IMR-90 (cell line): ENCODE results near the gene GABRR1. TPM values are rescaled to one million over a fixed set of nuclear protein-coding genes. Genes with fewer than 3 reads are reported as not detected.

Experiments used
- ATAC-seq: fragments of 200-7000 bp; cut with Tn5 transposase; 2 replicates; pipeline ENCODE4 v1.9.1; 2020; ENCODE audit warnings: low read depth, mild to moderate bottlenecking, moderate library complexity
- BruUV-seq: library from RNA; stranded (reverse); fragments of 400-500 nt; replicated peaks from 2 replicates; lab custom pipeline; 2021; lab: Mats Ljungman, UMichigan
- CTCF ChIA-PET: fragments of 300-600 bp; formaldehyde crosslinking; extraction: SDS; loops from one replicate; lab custom pipeline; 2021; ENCODE audit warnings: antibody characterized with exemption; lab: Yijun Ruan, JAX
- POLR2A ChIA-PET: fragments of 300-600 bp; sonication (Branson Sonifier 250); formaldehyde crosslinking; loops from one replicate; lab custom pipeline; 2022; ENCODE audit warnings: antibody characterized with exemption; ENCODE audit not compliant: unreplicated experiment; lab: Charles Lee
- DNase-seq: peaks from one replicate; pipeline ENCODE4 v3.0.0; 2013
- H2AFZ ChIP-seq: replicated peaks from 2 replicates; pipeline ENCODE3; 2013; ENCODE audit warnings: low read length, mild to moderate bottlenecking; ENCODE audit not compliant: poor library complexity
- H2AK5ac ChIP-seq: 2 replicates; pipeline ENCODE4 v1.6.1; 2013; ENCODE audit warnings: low read depth, low read length, inconsistent platforms
- H2AK9ac ChIP-seq: replicated peaks from 2 replicates; pipeline ENCODE3; 2013; ENCODE audit warnings: mild to moderate bottlenecking, low read depth, low read length, moderate library complexity; ENCODE audit not compliant: poor library complexity
- H2BK120ac ChIP-seq: 2 replicates; pipeline ENCODE4 v1.6.1; 2013; ENCODE audit warnings: low read depth, low read length, inconsistent platforms
- H2BK15ac ChIP-seq: 3 replicates; pipeline ENCODE4 v1.6.1; 2013; ENCODE audit warnings: low read depth, low read length, inconsistent platforms
- H2BK20ac ChIP-seq: 2 replicates; pipeline ENCODE4 v1.6.1; 2013; ENCODE audit warnings: low read depth, mild to moderate bottlenecking, inconsistent platforms, low read length, moderate library complexity
- H2BK5ac ChIP-seq: 2 replicates; pipeline ENCODE4 v1.6.1; 2013; ENCODE audit warnings: mild to moderate bottlenecking, low read depth, low read length, inconsistent platforms; ENCODE audit not compliant: poor library complexity, severe bottlenecking
- H3K14ac ChIP-seq: replicated peaks from 2 replicates; pipeline ENCODE4 v1.6.1; 2013; ENCODE audit warnings: low read depth, low read length, inconsistent platforms
- H3K18ac ChIP-seq: 2 replicates; pipeline ENCODE4 v1.6.1; 2013; ENCODE audit warnings: low read depth, low read length, control low read depth
- H3K23ac ChIP-seq: 2 replicates; pipeline ENCODE4 v1.6.1; 2013; ENCODE audit warnings: low read depth, low read length, inconsistent platforms
- H3K27ac ChIP-seq: 2 replicates; pipeline ENCODE4 v1.5.1; 2013; ENCODE audit warnings: mild to moderate bottlenecking, control low read depth, low read length; ENCODE audit not compliant: insufficient read depth
- H3K27me3 ChIP-seq: 2 replicates; pipeline ENCODE4 v1.6.1; 2013; ENCODE audit warnings: low read length; ENCODE audit not compliant: control insufficient read depth, insufficient read depth
- H3K36me3 ChIP-seq: 2 replicates; pipeline ENCODE4 v1.6.1; 2013; ENCODE audit warnings: low read length, mixed read lengths; ENCODE audit not compliant: control insufficient read depth, insufficient read depth
- H3K4ac ChIP-seq: 2 replicates; pipeline ENCODE4 v1.6.1; 2013; ENCODE audit warnings: low read depth, low read length, inconsistent platforms
- H3K4me1 ChIP-seq: 2 replicates; pipeline ENCODE4 v1.6.1; 2013; ENCODE audit warnings: low read length, mixed read lengths; ENCODE audit not compliant: control insufficient read depth, insufficient read depth
- H3K4me2 ChIP-seq: 2 replicates; pipeline ENCODE4 v1.6.1; 2013; ENCODE audit warnings: low read depth, mild to moderate bottlenecking, control low read depth, low read length, moderate library complexity
- H3K4me3 ChIP-seq: 2 replicates; pipeline ENCODE4 v1.5.1; 2013; ENCODE audit warnings: low read depth, mild to moderate bottlenecking, control low read depth, low read length, moderate library complexity; ENCODE audit not compliant: insufficient read depth
- H3K56ac ChIP-seq: 2 replicates; pipeline ENCODE4 v1.6.1; 2013; ENCODE audit warnings: low read length, inconsistent platforms; ENCODE audit not compliant: insufficient read depth; ENCODE audit errors: extremely low read depth
- H3K79me1 ChIP-seq, 2 experiments: 2 replicates each; pipeline ENCODE4 v1.6.1; 2013; ENCODE audit warnings: low read length in 2 of 2, inconsistent platforms in 1 of 2, low read depth in 1 of 2
- H3K9ac ChIP-seq: 2 replicates; pipeline ENCODE4 v1.6.1; 2013; ENCODE audit warnings: low read depth, low read length, control low read depth
- H3K9me1 ChIP-seq: 2 replicates; pipeline ENCODE4 v1.6.1; 2013; ENCODE audit warnings: low read length, inconsistent platforms; ENCODE audit not compliant: insufficient read depth
- H3K9me3 ChIP-seq: 2 replicates; pipeline ENCODE4 v1.6.1; 2013; ENCODE audit warnings: low read length; ENCODE audit not compliant: control insufficient read depth, insufficient read depth
- H4K20me1 ChIP-seq: 2 replicates; pipeline ENCODE4 v1.6.1; 2013; ENCODE audit warnings: low read length, inconsistent platforms; ENCODE audit not compliant: insufficient read depth
- H4K5ac ChIP-seq: 2 replicates; pipeline ENCODE4 v1.6.1; 2013; ENCODE audit warnings: mild to moderate bottlenecking, low read depth, low read length, control low read depth
- H4K8ac ChIP-seq, 2 experiments: 2 replicates each; pipeline ENCODE4 v1.6.1; 2013; ENCODE audit warnings: low read depth in 2 of 2, low read length in 2 of 2, control low read depth in 1 of 2, inconsistent platforms in 1 of 2
- H4K91ac ChIP-seq: 2 replicates; pipeline ENCODE4 v1.6.1; 2013; ENCODE audit warnings: low read depth, low read length, inconsistent platforms; ENCODE audit not compliant: insufficient read depth
- BHLHE40 ChIP-seq: fragments of 150-350 bp; IDR thresholded peaks from 2 replicates; pipeline ENCODE4 v1.6.1; 2016; ENCODE audit warnings: mild to moderate bottlenecking, low read depth, low read length
- CEBPB ChIP-seq: IDR thresholded peaks from 2 replicates; pipeline ENCODE4 v1.6.1; 2012; ENCODE audit warnings: low read depth, low read length, improper control_type of control experiment
- CHD1 ChIP-seq: IDR thresholded peaks from 2 replicates; pipeline ENCODE4 v1.6.1; 2012; ENCODE audit warnings: low read depth, low read length, improper control_type of control experiment
- FOS ChIP-seq: fragments of 150-350 bp; IDR thresholded peaks from 2 replicates; pipeline ENCODE4 v1.6.1; 2016; ENCODE audit warnings: low read depth, low read length
- MAFK ChIP-seq: IDR thresholded peaks from 2 replicates; pipeline ENCODE4 v1.6.1; 2012; ENCODE audit warnings: low read depth, low read length, improper control_type of control experiment
- MAZ ChIP-seq: IDR thresholded peaks from 2 replicates; pipeline ENCODE4 v1.6.1; 2012; ENCODE audit warnings: low read depth, mild to moderate bottlenecking, low read length, improper control_type of control experiment, moderate library complexity, borderline replicate concordance
- MXI1 ChIP-seq: IDR thresholded peaks from 2 replicates; pipeline ENCODE4 v1.6.1; 2012; ENCODE audit warnings: low read depth, mild to moderate bottlenecking, low read length, moderate library complexity, borderline replicate concordance
- NFE2L2 ChIP-seq: fragments of 150-350 bp; IDR thresholded peaks from 2 replicates; pipeline ENCODE4 v1.6.1; 2016; ENCODE audit warnings: low read depth, mild to moderate bottlenecking, low read length
- POLR2A ChIP-seq: IDR thresholded peaks from 2 replicates; pipeline ENCODE4 v1.6.1; 2012; ENCODE audit warnings: mild to moderate bottlenecking, low read depth, low read length
- RAD21 ChIP-seq: IDR thresholded peaks from 2 replicates; pipeline ENCODE4 v1.6.1; 2012; ENCODE audit warnings: low read length, improper control_type of control experiment
- RCOR1 ChIP-seq: IDR thresholded peaks from 2 replicates; pipeline ENCODE4 v1.6.1; 2012; ENCODE audit warnings: mild to moderate bottlenecking, low read length, improper control_type of control experiment; ENCODE audit not compliant: insufficient replicate concordance
- RFX5 ChIP-seq: IDR thresholded peaks from 2 replicates; pipeline ENCODE4 v1.8.0; 2012; ENCODE audit warnings: low read depth, mild to moderate bottlenecking, low read length, moderate library complexity
- SMC3 ChIP-seq: fragments of 150-350 bp; IDR thresholded peaks from 2 replicates; pipeline ENCODE4 v1.6.1; 2016; ENCODE audit warnings: low read depth, mild to moderate bottlenecking, antibody characterized with exemption, low read length, moderate library complexity
- WGBS, 2 experiments: methylation state at CpG; one replicate each; pipeline versions ENCODE4 v1.1.5 to v1.1.7; 2013; ENCODE audit warnings: missing lambda C conversion rate in 2 of 2; ENCODE audit not compliant: insufficient read length in 1 of 2; ENCODE audit errors: extremely low coverage in 2 of 2; 5-methylcytosine and 5-hydroxymethylcytosine counted together
- dilution Hi-C: fragments of 300-500 bp; cut with HindIII; formaldehyde crosslinking; loops from one replicate; pipeline ENCODE4 v1.14.3; 2018; ENCODE audit warnings: low sequenced_read_pairs; ENCODE audit not compliant: unreplicated experiment
- in situ Hi-C: fragments of 300-500 bp; cut with MboI; formaldehyde crosslinking; loops from 3 replicates; pipeline ENCODE4 v1.14.3; 2019; ENCODE audit warnings: low sequenced_read_pairs, inconsistent platforms, mixed read lengths
- intact Hi-C: fragments of 100-400 bp; cut with micrococcal nuclease; formaldehyde crosslinking; loops from 2 replicates; pipeline ENCODE4 v1.10.0; 2022
- polyA plus RNA-seq, 3 experiments: library from polyadenylated mRNA; depleted of rRNA; stranded (reverse); fragments of >200 nt; gene quantifications; 2 replicates each; pipeline ENCODE4 v1.2.3, GENCODE V29; 2012; ENCODE audit warnings: low replicate concordance in 1 of 3
- total RNA-seq: library from RNA; depleted of rRNA; stranded (reverse); fragments of >200 nt; gene quantifications from 2 replicates; pipeline ENCODE4 v1.2.3, GENCODE V29; 2012
- TF ChIP-seq, protein P1 (sequence below): fragments of 150-350 bp; IDR thresholded peaks from 2 replicates; pipeline ENCODE4 v1.6.1; 2017; ENCODE audit warnings: mild to moderate bottlenecking, antibody characterized with exemption, low read length, low read depth
- TF ChIP-seq, protein P2 (sequence below): fragments of 150-350 bp; IDR thresholded peaks from 2 replicates; pipeline ENCODE4 v1.6.1; 2016; ENCODE audit warnings: low read depth, mild to moderate bottlenecking, low read length, moderate library complexity, borderline replicate concordance
- TF ChIP-seq, protein P3 (sequence below): conservative IDR thresholded peaks from 2 replicates; pipeline ENCODE4 v1.5.1; 2012; ENCODE audit warnings: mild to moderate bottlenecking, low read depth, low read length, improper control_type of control experiment

The GABRR1 gene
- total and polyA plus RNA-seq, 2 of the 4 experiments (the other 2 are of a cell fraction), result not detected

DNA sequence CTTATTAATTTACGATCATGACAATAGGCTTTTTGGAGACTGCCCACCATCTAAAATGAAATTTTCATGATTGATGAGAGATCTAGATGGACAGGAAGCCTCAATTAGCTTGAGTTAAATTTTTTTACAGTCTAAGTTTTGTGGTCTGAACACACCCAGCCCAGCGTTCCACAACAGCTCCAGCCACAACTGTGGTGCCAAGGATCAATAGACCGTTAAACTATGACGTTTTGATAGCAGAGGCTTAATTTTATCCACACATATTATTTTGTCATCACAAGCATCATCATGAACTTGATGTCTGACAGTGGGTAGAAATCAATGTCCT lies 5.5 kb upstream of the GABRR1 start:
- no peak overlapping the region for H2BK20ac ChIP-seq
- no peak overlapping the region for H2AFZ ChIP-seq
- H3K9me1 ChIP-seq, result no peaks in the 10 kb centered on the region
- H2BK120ac ChIP-seq, result no peak overlapping the region
- intact Hi-C loops (no loop called here), in situ Hi-C loops (no loop called here), dilution Hi-C loops (no loop called here)
- H2BK15ac ChIP-seq, result no peak overlapping the region
- no peaks in the 10 kb centered on the region for H3K9me3 ChIP-seq
- no CpG with 5 or more reads among the region's 4 CpGs for WGBS, 2 experiments
- no TSS peak for BruUV-seq
- no peak for DNase-seq
- no peak overlapping the region for H3K56ac ChIP-seq
- ChIA-PET POLR2A (no interaction called here), CTCF (interaction anchor here (0.6 kb wide), 1 partner anchor 1554 kb away, joined by 5 read pairs; no protein-coding TSS in a partner anchor)
- H3K23ac ChIP-seq, result no peak overlapping the region
- no peaks in the 10 kb centered on the region for H3K36me3 ChIP-seq
- H3K4ac ChIP-seq, result no peak overlapping the region
- H2BK5ac ChIP-seq, result no peak overlapping the region
- no peak overlapping the region for H4K8ac ChIP-seq
- H3K9ac ChIP-seq, result no peak overlapping the region
- no peak overlapping the region for H4K91ac ChIP-seq
- no peaks in the 10 kb centered on the region for H3K79me1 ChIP-seq
- no peak overlapping the region for H3K27ac ChIP-seq
- H4K20me1 ChIP-seq, result no peaks in the 10 kb centered on the region
- no peak for ATAC-seq
- peaks cover 2% of the 10 kb centered on the region for H3K27me3 ChIP-seq
- no peak overlapping the region for H2AK5ac ChIP-seq
- no peak overlapping the region for H3K18ac ChIP-seq
- H3K14ac ChIP-seq, result no peak overlapping the region
- no peaks in the 10 kb centered on the region for H3K4me1 ChIP-seq
- H2AK9ac ChIP-seq, result no peak overlapping the region
- H3K4me3 ChIP-seq, result no peak overlapping the region
- H3K4me2 ChIP-seq, result no peak overlapping the region
- TF ChIP-seq SMC3 (no peak), NFE2L2 (no peak), POLR2A (no peak), MXI1 (no peak), CHD1 (no peak), RAD21 (no peak), MAZ (no peak), RFX5 (no peak), MAFK (no peak), CEBPB (no peak), FOS (no peak), BHLHE40 (no peak), RCOR1 (no peak)
- TF ChIP-seq, protein P1, sequence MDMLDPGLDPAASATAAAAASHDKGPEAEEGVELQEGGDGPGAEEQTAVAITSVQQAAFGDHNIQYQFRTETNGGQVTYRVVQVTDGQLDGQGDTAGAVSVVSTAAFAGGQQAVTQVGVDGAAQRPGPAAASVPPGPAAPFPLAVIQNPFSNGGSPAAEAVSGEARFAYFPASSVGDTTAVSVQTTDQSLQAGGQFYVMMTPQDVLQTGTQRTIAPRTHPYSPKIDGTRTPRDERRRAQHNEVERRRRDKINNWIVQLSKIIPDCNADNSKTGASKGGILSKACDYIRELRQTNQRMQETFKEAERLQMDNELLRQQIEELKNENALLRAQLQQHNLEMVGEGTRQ, result no peak
- TF ChIP-seq, protein P2, sequence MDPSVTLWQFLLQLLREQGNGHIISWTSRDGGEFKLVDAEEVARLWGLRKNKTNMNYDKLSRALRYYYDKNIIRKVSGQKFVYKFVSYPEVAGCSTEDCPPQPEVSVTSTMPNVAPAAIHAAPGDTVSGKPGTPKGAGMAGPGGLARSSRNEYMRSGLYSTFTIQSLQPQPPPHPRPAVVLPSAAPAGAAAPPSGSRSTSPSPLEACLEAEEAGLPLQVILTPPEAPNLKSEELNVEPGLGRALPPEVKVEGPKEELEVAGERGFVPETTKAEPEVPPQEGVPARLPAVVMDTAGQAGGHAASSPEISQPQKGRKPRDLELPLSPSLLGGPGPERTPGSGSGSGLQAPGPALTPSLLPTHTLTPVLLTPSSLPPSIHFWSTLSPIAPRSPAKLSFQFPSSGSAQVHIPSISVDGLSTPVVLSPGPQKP, result no peak
- TF ChIP-seq, protein P3, sequence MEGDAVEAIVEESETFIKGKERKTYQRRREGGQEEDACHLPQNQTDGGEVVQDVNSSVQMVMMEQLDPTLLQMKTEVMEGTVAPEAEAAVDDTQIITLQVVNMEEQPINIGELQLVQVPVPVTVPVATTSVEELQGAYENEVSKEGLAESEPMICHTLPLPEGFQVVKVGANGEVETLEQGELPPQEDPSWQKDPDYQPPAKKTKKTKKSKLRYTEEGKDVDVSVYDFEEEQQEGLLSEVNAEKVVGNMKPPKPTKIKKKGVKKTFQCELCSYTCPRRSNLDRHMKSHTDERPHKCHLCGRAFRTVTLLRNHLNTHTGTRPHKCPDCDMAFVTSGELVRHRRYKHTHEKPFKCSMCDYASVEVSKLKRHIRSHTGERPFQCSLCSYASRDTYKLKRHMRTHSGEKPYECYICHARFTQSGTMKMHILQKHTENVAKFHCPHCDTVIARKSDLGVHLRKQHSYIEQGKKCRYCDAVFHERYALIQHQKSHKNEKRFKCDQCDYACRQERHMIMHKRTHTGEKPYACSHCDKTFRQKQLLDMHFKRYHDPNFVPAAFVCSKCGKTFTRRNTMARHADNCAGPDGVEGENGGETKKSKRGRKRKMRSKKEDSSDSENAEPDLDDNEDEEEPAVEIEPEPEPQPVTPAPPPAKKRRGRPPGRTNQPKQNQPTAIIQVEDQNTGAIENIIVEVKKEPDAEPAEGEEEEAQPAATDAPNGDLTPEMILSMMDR, result no peak
- no peak overlapping the region for H4K5ac ChIP-seq
